Testis (tissue), 2 donors: Measurements from ENCODE around the gene CREB3L1.

Experiments used
- POLR2A ChIP-seq: fragments of 450-650 bp; IDR thresholded peaks from one replicate; pipeline ENCODE4 v1.6.1; 2017; ENCODE audit warnings: antibody characterized with exemption, mild to moderate bottlenecking, moderate library complexity
- TF ChIP-seq, protein P1 (sequence below), 3 experiments: fragments of 450-650 bp in 2 of 3; fragments of 200-600 bp in 1 of 3; sonication (generic) in 1 of 3; IDR thresholded peaks; one replicate each; pipeline ENCODE4 v1.5.1; 2016 to 2019; ENCODE audit warnings: antibody characterized with exemption in 3 of 3, mild to moderate bottlenecking in 2 of 3, moderate library complexity in 1 of 3

DNA sequence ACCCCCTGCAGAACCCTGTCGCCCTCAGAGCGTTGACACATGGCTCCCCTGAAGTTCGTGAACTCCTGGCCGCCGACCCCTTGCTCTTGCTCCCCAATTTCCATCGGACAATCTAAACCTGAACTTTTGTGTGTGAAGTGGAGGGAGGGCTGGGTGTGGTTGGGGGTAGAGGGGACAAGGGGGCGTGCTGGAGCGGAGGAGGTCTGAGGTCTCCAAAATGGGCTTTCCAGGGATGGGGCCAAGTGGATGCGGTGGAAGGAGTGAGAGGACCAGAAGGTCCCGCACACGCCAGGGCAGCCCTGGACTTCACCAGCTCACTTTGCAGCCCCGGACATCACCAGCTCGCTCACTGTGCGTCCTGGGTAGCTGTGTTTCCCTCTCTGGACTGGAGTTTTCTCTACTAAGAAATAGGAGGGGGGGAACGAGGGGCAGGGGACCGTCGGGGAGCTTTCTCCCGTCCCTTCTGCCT, 18.6 kb downstream of the CREB3L1 start:
- TF ChIP-seq, protein P1, sequence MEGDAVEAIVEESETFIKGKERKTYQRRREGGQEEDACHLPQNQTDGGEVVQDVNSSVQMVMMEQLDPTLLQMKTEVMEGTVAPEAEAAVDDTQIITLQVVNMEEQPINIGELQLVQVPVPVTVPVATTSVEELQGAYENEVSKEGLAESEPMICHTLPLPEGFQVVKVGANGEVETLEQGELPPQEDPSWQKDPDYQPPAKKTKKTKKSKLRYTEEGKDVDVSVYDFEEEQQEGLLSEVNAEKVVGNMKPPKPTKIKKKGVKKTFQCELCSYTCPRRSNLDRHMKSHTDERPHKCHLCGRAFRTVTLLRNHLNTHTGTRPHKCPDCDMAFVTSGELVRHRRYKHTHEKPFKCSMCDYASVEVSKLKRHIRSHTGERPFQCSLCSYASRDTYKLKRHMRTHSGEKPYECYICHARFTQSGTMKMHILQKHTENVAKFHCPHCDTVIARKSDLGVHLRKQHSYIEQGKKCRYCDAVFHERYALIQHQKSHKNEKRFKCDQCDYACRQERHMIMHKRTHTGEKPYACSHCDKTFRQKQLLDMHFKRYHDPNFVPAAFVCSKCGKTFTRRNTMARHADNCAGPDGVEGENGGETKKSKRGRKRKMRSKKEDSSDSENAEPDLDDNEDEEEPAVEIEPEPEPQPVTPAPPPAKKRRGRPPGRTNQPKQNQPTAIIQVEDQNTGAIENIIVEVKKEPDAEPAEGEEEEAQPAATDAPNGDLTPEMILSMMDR (IDR thresholded peaks at IDR 0.05), result no peak
- no peak for TF ChIP-seq POLR2A
